HepG2 (cell line): ENCODE data around the gene ELP6. TPM values are rescaled to one million over a fixed set of nuclear protein-coding genes. Genes with fewer than 3 reads are reported as not detected.

Experiments used
- CHCHD3 ChIP-seq: sonication (generic); formaldehyde crosslinking; IDR thresholded peaks from 2 replicates; pipeline ENCODE4 v1.8.0; 2022; ENCODE audit warnings: mild to moderate bottlenecking, missing genetic modification reagents, moderate library complexity
- CHD2 ChIP-seq: IDR thresholded peaks from 2 replicates; pipeline ENCODE4 v1.6.1; 2011; ENCODE audit warnings: low read depth, low read length, improper control_type of control experiment
- MIER3 ChIP-seq: IDR thresholded peaks from 2 replicates; pipeline ENCODE4 v1.6.1; 2016; ENCODE audit warnings: missing compliant biosample characterization, borderline replicate concordance
- NFE2L2 ChIP-seq: fragments of 150-350 bp; IDR thresholded peaks from 2 replicates; pipeline ENCODE4 v1.6.1; 2014; ENCODE audit warnings: low read length
- NFIB ChIP-seq: sonication (generic); formaldehyde crosslinking; IDR thresholded peaks from 2 replicates; pipeline ENCODE4 v1.9.0; 2021; ENCODE audit warnings: missing genetic modification reagents, mild to moderate bottlenecking, borderline replicate concordance
- PRMT3 ChIP-seq: sonication (generic); formaldehyde crosslinking; IDR thresholded peaks from 2 replicates; pipeline ENCODE4 v1.8.1; 2022; ENCODE audit warnings: low read depth, mild to moderate bottlenecking, moderate library complexity, missing genetic modification reagents, borderline replicate concordance
- SATB2 ChIP-seq: sonication (generic); formaldehyde crosslinking; IDR thresholded peaks from 2 replicates; pipeline ENCODE4 v1.5.0; 2020; ENCODE audit warnings: missing genetic modification reagents
- SMAD1 ChIP-seq: sonication (generic); formaldehyde crosslinking; IDR thresholded peaks from 2 replicates; pipeline ENCODE4 v1.4.0; 2020; ENCODE audit warnings: missing genetic modification reagents, low read depth, mild to moderate bottlenecking, borderline replicate concordance
- TFAP4 ChIP-seq: sonication (generic); IDR thresholded peaks from 2 replicates; pipeline ENCODE4 v1.6.1; 2016; ENCODE audit warnings: low read depth, borderline replicate concordance
- TFDP2 ChIP-seq: sonication (generic); formaldehyde crosslinking; IDR thresholded peaks from 2 replicates; pipeline ENCODE4 v1.4.0; 2020; ENCODE audit warnings: missing genetic modification reagents
- ZNF281 ChIP-seq: sonication (generic); formaldehyde crosslinking; IDR thresholded peaks from 2 replicates; pipeline ENCODE4 v1.4.0; 2020; ENCODE audit warnings: missing genetic modification reagents, borderline replicate concordance
- ZNF552 ChIP-seq: sonication (generic); formaldehyde crosslinking; IDR thresholded peaks from 2 replicates; pipeline ENCODE4 v1.9.0; 2022; ENCODE audit warnings: missing genetic modification reagents, mild to moderate bottlenecking, borderline replicate concordance
- ZNF574 ChIP-seq: sonication (generic); formaldehyde crosslinking; IDR thresholded peaks from 2 replicates; pipeline ENCODE4 v1.4.0; 2020; ENCODE audit warnings: missing genetic modification reagents
- ZNF639 ChIP-seq: conservative IDR thresholded peaks from 2 replicates; pipeline ENCODE4 v1.6.1; 2018; ENCODE audit warnings: missing genetic modification reagents
- ZNF678 ChIP-seq: sonication (generic); formaldehyde crosslinking; IDR thresholded peaks from 2 replicates; pipeline ENCODE4 v1.4.0; 2020; ENCODE audit warnings: mild to moderate bottlenecking, missing genetic modification reagents
- ZNF747 ChIP-seq: sonication (generic); formaldehyde crosslinking; IDR thresholded peaks from 2 replicates; pipeline ENCODE4 v1.8.1; 2023; ENCODE audit warnings: missing genetic modification reagents, mild to moderate bottlenecking, borderline replicate concordance
- ZNF761 ChIP-seq: sonication (generic); formaldehyde crosslinking; conservative IDR thresholded peaks from 2 replicates; pipeline ENCODE4 v1.4.0; 2020; ENCODE audit warnings: mild to moderate bottlenecking, missing genetic modification reagents
- ZNF816 ChIP-seq: sonication (generic); formaldehyde crosslinking; IDR thresholded peaks from 2 replicates; pipeline ENCODE4 v1.8.0; 2022; ENCODE audit warnings: missing genetic modification reagents, mild to moderate bottlenecking, borderline replicate concordance
- polyA plus RNA-seq, 8 experiments: library from polyadenylated mRNA; depleted of rRNA in 3 of 8; stranded (reverse) in 7 of 8; unstranded in 1 of 8; fragments of >200 nt; fragmentation: Illumina TruSeq in 4 of 8; extraction: Trizol in 4 of 8; gene quantifications; 2 replicates each; pipeline versions ENCODE4 v1.2.1 to v1.2.3, GENCODE V29; 2011 to 2016; ENCODE audit warnings: low read depth in 4 of 8, missing spikeins in 1 of 8, mixed read lengths in 1 of 8; ENCODE audit not compliant: insufficient read depth in 1 of 8
- total RNA-seq, 5 experiments: library from RNA; depleted of rRNA; stranded (reverse); fragments of >200 nt; fragmentation: Illumina TruSeq; extraction: Trizol; gene quantifications; 2 replicates each; pipeline ENCODE4 v1.2.3, GENCODE V29; 2016; ENCODE audit warnings: low read depth in 1 of 5

Gene ELP6
- total and polyA plus RNA-seq, 2 of the 13 experiments (the other 11 are each of a cell fraction or from before 2014, with no cell fraction given) = 45.0 to 49.3 TPM

- TF ChIP-seq CHCHD3 (CRISPR knock-in tag) (0 out of 2 replicates have a peak, but pooled peaks have one; percentile 33), SMAD1 (CRISPR knock-in tag) (0 out of 2 replicates have a peak, but pooled peaks have one; percentile 19), ZNF574 (CRISPR knock-in tag) (peak; percentile 89), ZNF639 (CRISPR knock-in tag) (no peak), MIER3 (CRISPR knock-in tag) (0 out of 2 replicates have a peak, but pooled peaks have one; percentile 25), PRMT3 (CRISPR knock-in tag) (no peak), ZNF816 (CRISPR knock-in tag) (peak; percentile 69; the same call in 1 of the 2 replicates), NFIB (CRISPR knock-in tag) (no peak), ZNF747 (CRISPR knock-in tag) (peak; percentile 52; the same call in 1 of the 2 replicates), TFAP4 (peak; percentile 55; the same call in 1 of the 2 replicates), SATB2 (CRISPR knock-in tag) (0 out of 2 replicates have a peak, but pooled peaks have one; percentile 30), CHD2 (no peak; the same call in 1 of the 2 replicates), ZNF678 (no peak), ZNF552 (no peak), NFE2L2 (no peak), ZNF281 (CRISPR knock-in tag) (0 out of 2 replicates have a peak, but pooled peaks have one; percentile 3), ZNF761 (CRISPR knock-in tag) (peak; percentile 75; the same call in 1 of the 2 replicates), TFDP2 (peak; percentile 84)
These were observed at the start of gene ELP6 (continued) for GRCh38 chr3:47513125-47513929.
